GM21367 (cell line): ENCODE measurements around the gene HLA-E.
"Not testable (repeated sequence)": the region's sequence is repeated elsewhere in the genome, so short reads cannot be mapped to it uniquely, and the experiment has no call there.

Experiments
- ATAC-seq: cut with Tn5 transposase; IDR thresholded peaks from one replicate; pipeline ENCODE4 v1.9.1; 2021; ENCODE audit not compliant: unreplicated experiment

HLA-E gene

GRCh38 chr6:30507849-30508827 lies 18.8 kb downstream of the HLA-E start:
- peak; percentile 47 for ATAC-seq

GRCh38 chr6:30508890-30509736 lies 19.8 kb downstream of the HLA-E start:
- ATAC-seq: no peak

- ATAC-seq: no peak
Measured at GRCh38 chr6:30510419-30511168, 21.3 kb downstream of the HLA-E start.

- no peak for ATAC-seq
Measured at GRCh38 chr6:30511169-30511546, 21.8 kb downstream of the HLA-E start.

GRCh38 chr6:30513451-30513850 lies 24.1 kb downstream of the HLA-E start:
- no peak for ATAC-seq

GRCh38 chr6:30515106-30515505 lies 25.8 kb downstream of the HLA-E start:
- ATAC-seq: no peak

- peak; percentile 68 for ATAC-seq
Measured at GRCh38 chr6:30515944-30516753, 26.8 kb downstream of the HLA-E start.

- ATAC-seq: not testable (repeated sequence)
Measured at GRCh38 chr6:30516754-30517076, 27.4 kb downstream of the HLA-E start.

- ATAC-seq: not testable (repeated sequence)
Measured at GRCh38 chr6:30517767-30518504, 28.6 kb downstream of the HLA-E start.

GRCh38 chr6:30518505-30519145 lies 29.3 kb downstream of the HLA-E start:
- not testable (repeated sequence) for ATAC-seq

GRCh38 chr6:30520522-30520921 lies 31.2 kb downstream of the HLA-E start:
- no peak for ATAC-seq

GRCh38 chr6:30521082-30521481 lies 31.8 kb downstream of the HLA-E start:
- ATAC-seq: not testable (repeated sequence)

GRCh38 chr6:30521952-30522351 lies 32.6 kb downstream of the HLA-E start:
- not testable (repeated sequence) for ATAC-seq

- ATAC-seq: not testable (repeated sequence)
Measured at GRCh38 chr6:30526444-30526843, 37.1 kb downstream of the HLA-E start.

- peak; percentile 49 for ATAC-seq
Measured at GRCh38 chr6:30529349-30529875, 40.1 kb downstream of the HLA-E start.

GRCh38 chr6:30530014-30530413 lies 40.7 kb downstream of the HLA-E start:
- no peak for ATAC-seq

GRCh38 chr6:30533460-30534294 lies 44.4 kb downstream of the HLA-E start:
- no peak for ATAC-seq

GRCh38 chr6:30537931-30538330 lies 48.6 kb downstream of the HLA-E start:
- no peak for ATAC-seq
